Breast epithelium (tissue), 3 donors: ENCODE data around the gene RPL5.

Source experiments
- CTCF ChIP-seq, 3 donors: fragments of 450-650 bp; IDR thresholded peaks; one replicate each; pipeline ENCODE4 v1.5.1; 2016 to 2017; ENCODE audit warnings: antibody characterized with exemption in 3 of 3, mild to moderate bottlenecking in 3 of 3, moderate library complexity in 3 of 3
- POLR2A ChIP-seq: fragments of 450-650 bp; IDR thresholded peaks from one replicate; pipeline ENCODE4 v1.6.1; 2016; ENCODE audit warnings: antibody characterized with exemption, mild to moderate bottlenecking, moderate library complexity
- POLR2AphosphoS5 ChIP-seq, 3 donors: sonication (generic); formaldehyde crosslinking; IDR thresholded peaks; one replicate each; pipeline ENCODE4 v1.6.1; 2017; ENCODE audit warnings: antibody characterized with exemption in 3 of 3

DNA sequence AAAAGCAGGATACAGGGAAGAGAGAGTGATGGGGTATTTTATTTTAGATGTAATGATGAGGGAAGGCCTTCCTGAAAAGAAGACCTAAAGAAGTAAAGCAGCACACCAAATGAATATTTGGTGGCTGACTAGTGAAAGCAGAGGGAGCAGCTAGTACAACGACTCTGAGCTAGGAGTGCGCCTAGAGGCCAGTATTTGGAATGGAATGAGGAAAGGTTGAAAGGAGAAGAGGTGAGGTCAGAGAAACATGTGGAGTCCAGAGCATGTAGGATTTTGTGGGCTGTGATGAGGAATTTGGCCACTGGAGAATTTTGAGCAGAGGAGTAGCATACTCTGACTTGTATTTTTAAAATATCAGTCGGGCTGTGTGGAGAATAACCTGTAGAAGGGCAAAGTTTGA is 11.8 kb upstream of the RPL5 start:
- TF ChIP-seq CTCF (IDR thresholded peaks at IDR 0.05) (no peak), POLR2AphosphoS5 (IDR thresholded peaks at IDR 0.05) (no peak), POLR2A (no peak)
